Gastroesophageal sphincter (tissue), 4 donors: ENCODE results near the gene APOD. TPM values are rescaled to one million over a fixed set of nuclear protein-coding genes. Genes with fewer than 3 reads are reported as not detected.

ENCODE experiments used
- ATAC-seq: fragments of 150-250 bp; one replicate; pipeline ENCODE4 v1.9.1; 2016; ENCODE audit warnings: mild to moderate bottlenecking, moderate library complexity
- H3K27ac ChIP-seq, 4 donors: fragments of 200-600 bp; sonication (generic) in 3 of 4; 1 replicate in 3 of 4; 2 replicates in 1 of 4; pipeline ENCODE4 v1.5.1; 2016 to 2019
- H3K27me3 ChIP-seq: fragments of 200-600 bp; sonication (generic); one replicate; pipeline ENCODE4 v1.5.1; 2019
- H3K36me3 ChIP-seq, 2 donors: fragments of 200-600 bp; sonication (generic); one replicate each; pipeline ENCODE4 v1.5.1; 2019; ENCODE audit warnings: control low read depth in 1 of 2
- H3K4me1 ChIP-seq, 3 donors: fragments of 200-600 bp; sonication (generic); 1 replicate in 2 of 3; 2 replicates in 1 of 3; pipeline ENCODE4 v1.5.1; 2016 to 2019; ENCODE audit warnings: control low read depth in 2 of 3
- H3K4me3 ChIP-seq, 2 donors: fragments of 200-600 bp; sonication (generic); one replicate each; pipeline ENCODE4 v1.5.1; 2019; ENCODE audit warnings: mild to moderate bottlenecking in 1 of 2, moderate library complexity in 1 of 2
- H3K9me3 ChIP-seq, 3 donors: fragments of 200-600 bp; sonication (generic); one replicate each; pipeline ENCODE4 v1.5.1; 2017 to 2019; ENCODE audit warnings: control low read depth in 2 of 3
- EP300 ChIP-seq: sonication (generic); formaldehyde crosslinking; IDR thresholded peaks from one replicate; pipeline ENCODE4 v1.6.1; 2017; ENCODE audit warnings: antibody characterized with exemption, mild to moderate bottlenecking
- POLR2A ChIP-seq, 2 donors: fragments of 450-650 bp; IDR thresholded peaks; one replicate each; pipeline ENCODE4 v1.6.1; 2017; ENCODE audit warnings: antibody characterized with exemption in 2 of 2, mild to moderate bottlenecking in 2 of 2, moderate library complexity in 1 of 2
- POLR2AphosphoS5 ChIP-seq: sonication (generic); formaldehyde crosslinking; IDR thresholded peaks from one replicate; pipeline ENCODE4 v1.6.1; 2017; ENCODE audit warnings: antibody characterized with exemption
- WGBS, 2 donors: methylation state at CpG; one replicate each; pipeline ENCODE4 v1.1.5; 2018; ENCODE audit warnings: low coverage in 1 of 2; 5-methylcytosine and 5-hydroxymethylcytosine counted together
- total RNA-seq, 4 donors: library from RNA; depleted of rRNA; stranded (reverse); fragments of >200 nt; gene quantifications; one replicate each; pipeline ENCODE4 v1.1.0, GENCODE V29; 2016
- TF ChIP-seq, protein P1 (sequence below), 4 experiments: fragments of 200-600 bp in 2 of 4; fragments of 450-650 bp in 2 of 4; sonication (generic) in 1 of 4; IDR thresholded peaks; one replicate each; pipeline ENCODE4 v1.5.1; 2017 to 2019; ENCODE audit warnings: antibody characterized with exemption in 4 of 4, mild to moderate bottlenecking in 2 of 4, moderate library complexity in 2 of 4

Gene APOD
- total RNA-seq, 4 donors from 2014 or later: 123 to 541 (median 380) TPM

- Histone ChIP-seq H3K36me3 (no peaks in the 10 kb centered on the region), H3K27me3 (no peaks in the 10 kb centered on the region), H3K27ac (no peak overlapping the region), H3K9me3 (no peaks in the 10 kb centered on the region), H3K4me3 (no peak overlapping the region), H3K4me1 (peaks cover 0 to 70% (median 8%) of the 10 kb centered on the region in 3 donors)
- WGBS, 2 donors: 74 to 83% methylated on average over 2 of the region's 2 CpGs
- no peak for ATAC-seq
- TF ChIP-seq POLR2A (IDR thresholded peaks at IDR 0.05): no peak
- TF ChIP-seq, protein P1, sequence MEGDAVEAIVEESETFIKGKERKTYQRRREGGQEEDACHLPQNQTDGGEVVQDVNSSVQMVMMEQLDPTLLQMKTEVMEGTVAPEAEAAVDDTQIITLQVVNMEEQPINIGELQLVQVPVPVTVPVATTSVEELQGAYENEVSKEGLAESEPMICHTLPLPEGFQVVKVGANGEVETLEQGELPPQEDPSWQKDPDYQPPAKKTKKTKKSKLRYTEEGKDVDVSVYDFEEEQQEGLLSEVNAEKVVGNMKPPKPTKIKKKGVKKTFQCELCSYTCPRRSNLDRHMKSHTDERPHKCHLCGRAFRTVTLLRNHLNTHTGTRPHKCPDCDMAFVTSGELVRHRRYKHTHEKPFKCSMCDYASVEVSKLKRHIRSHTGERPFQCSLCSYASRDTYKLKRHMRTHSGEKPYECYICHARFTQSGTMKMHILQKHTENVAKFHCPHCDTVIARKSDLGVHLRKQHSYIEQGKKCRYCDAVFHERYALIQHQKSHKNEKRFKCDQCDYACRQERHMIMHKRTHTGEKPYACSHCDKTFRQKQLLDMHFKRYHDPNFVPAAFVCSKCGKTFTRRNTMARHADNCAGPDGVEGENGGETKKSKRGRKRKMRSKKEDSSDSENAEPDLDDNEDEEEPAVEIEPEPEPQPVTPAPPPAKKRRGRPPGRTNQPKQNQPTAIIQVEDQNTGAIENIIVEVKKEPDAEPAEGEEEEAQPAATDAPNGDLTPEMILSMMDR (IDR thresholded peaks at IDR 0.05): no peak
- no peak for TF ChIP-seq POLR2AphosphoS5
- no peak for TF ChIP-seq EP300
Measured at GRCh38 chr3:195537995-195538394, 45.7 kb downstream of the APOD start.

- no peaks in the 10 kb centered on the region for H3K9me3 ChIP-seq
- H3K27me3 ChIP-seq: no peaks in the 10 kb centered on the region
- ATAC-seq: no peak
- H3K4me3 ChIP-seq: no peak overlapping the region
- H3K27ac ChIP-seq: no peak overlapping the region
- H3K36me3 ChIP-seq: no peaks in the 10 kb centered on the region
- TF ChIP-seq POLR2AphosphoS5 (no peak), EP300 (no peak), POLR2A (IDR thresholded peaks at IDR 0.05) (no peak)
- TF ChIP-seq, protein P1 (IDR thresholded peaks at IDR 0.05): no peak
- 82 to 83% methylated on average over 5 of the region's 5 CpGs for WGBS, 2 donors
- peaks cover 0 to 64% (median 6%) of the 10 kb centered on the region in 3 donors for H3K4me1 ChIP-seq
Measured at GRCh38 chr3:195535293-195535692, 48.4 kb downstream of the APOD start.

DNA sequence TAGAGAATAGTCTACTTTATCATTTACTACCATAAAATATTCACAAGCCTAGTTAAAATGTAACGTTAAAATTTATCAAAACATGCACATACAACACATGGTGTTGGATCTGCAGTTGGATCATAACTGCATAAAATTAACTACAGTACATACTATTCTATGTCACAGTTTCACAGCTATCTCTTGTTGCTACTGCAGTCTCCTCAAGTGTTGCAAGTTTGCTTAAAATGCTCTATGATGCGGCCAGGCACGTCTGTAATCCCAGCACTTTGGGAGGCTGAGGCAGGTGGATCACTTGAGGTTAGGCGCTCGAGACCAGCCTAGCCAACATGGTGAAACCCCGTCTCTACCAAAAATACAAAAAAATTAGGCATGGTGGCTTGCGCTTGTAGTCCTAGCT is 50.9 kb downstream of the APOD start:
- no peak for ATAC-seq
- whole genome bisulfite sequencing, 2 donors: 59 to 84% methylated on average over 2 to 7 of the region's 7 CpGs

GRCh38 chr3:195532345-195532744 is 51.4 kb downstream of the APOD start:
- H3K36me3 ChIP-seq: peaks cover 0 to 7% of the 10 kb centered on the region in 2 donors
- H3K9me3 ChIP-seq: no peaks in the 10 kb centered on the region
- 24 to 38% methylated on average over 2 to 3 of the region's 3 CpGs for WGBS, 2 donors
- ATAC-seq: no peak
- H3K27me3 ChIP-seq: no peaks in the 10 kb centered on the region
- H3K27ac ChIP-seq: no peak overlapping the region
- H3K4me1 ChIP-seq: peaks cover 0 to 36% (median 0%) of the 10 kb centered on the region in 3 donors
- no peak for TF ChIP-seq POLR2A (IDR thresholded peaks at IDR 0.05)
- TF ChIP-seq POLR2AphosphoS5: no peak
- TF ChIP-seq, protein P1 (IDR thresholded peaks at IDR 0.05): no peak
- no peak for TF ChIP-seq EP300
- H3K4me3 ChIP-seq: no peak overlapping the region

More for the DNA sequence above, 50.9 kb downstream of the APOD start:
- Histone ChIP-seq H3K9me3 (no peaks in the 10 kb centered on the region), H3K36me3 (peaks cover 0 to 2% of the 10 kb centered on the region in 2 donors), H3K27me3 (no peaks in the 10 kb centered on the region), H3K4me3 (no peak overlapping the region), H3K4me1 (peaks cover 0 to 41% (median 0%) of the 10 kb centered on the region in 3 donors), H3K27ac (no peak overlapping the region)
- TF ChIP-seq, protein P1 (IDR thresholded peaks at IDR 0.05): no peak
- TF ChIP-seq POLR2AphosphoS5 (no peak), POLR2A (IDR thresholded peaks at IDR 0.05) (no peak), EP300 (no peak)

- Histone ChIP-seq H3K4me1 (peaks cover 0 to 35% (median 0%) of the 10 kb centered on the region in 3 donors), H3K9me3 (no peaks in the 10 kb centered on the region), H3K4me3 (no peak overlapping the region), H3K27me3 (no peaks in the 10 kb centered on the region), H3K27ac (no peak overlapping the region), H3K36me3 (peaks cover 0 to 13% of the 10 kb centered on the region in 2 donors)
- no peak for ATAC-seq
- WGBS, 2 donors: 78 to 96% methylated on average over 5 of the region's 5 CpGs
- TF ChIP-seq POLR2A (IDR thresholded peaks at IDR 0.05): no peak
- no peak for TF ChIP-seq POLR2AphosphoS5
- TF ChIP-seq, protein P1 (IDR thresholded peaks at IDR 0.05): no peak
- TF ChIP-seq EP300: no peak
Measured at GRCh38 chr3:195531683-195532082, 52.1 kb downstream of the APOD start.
